ENCODE data around the gene TMEM51.

The TMEM51 gene

GRCh38 chr1:15249081-15249480 is 95.5 kb downstream of the TMEM51 start:
- TF ChIP-seq, protein P1, sequence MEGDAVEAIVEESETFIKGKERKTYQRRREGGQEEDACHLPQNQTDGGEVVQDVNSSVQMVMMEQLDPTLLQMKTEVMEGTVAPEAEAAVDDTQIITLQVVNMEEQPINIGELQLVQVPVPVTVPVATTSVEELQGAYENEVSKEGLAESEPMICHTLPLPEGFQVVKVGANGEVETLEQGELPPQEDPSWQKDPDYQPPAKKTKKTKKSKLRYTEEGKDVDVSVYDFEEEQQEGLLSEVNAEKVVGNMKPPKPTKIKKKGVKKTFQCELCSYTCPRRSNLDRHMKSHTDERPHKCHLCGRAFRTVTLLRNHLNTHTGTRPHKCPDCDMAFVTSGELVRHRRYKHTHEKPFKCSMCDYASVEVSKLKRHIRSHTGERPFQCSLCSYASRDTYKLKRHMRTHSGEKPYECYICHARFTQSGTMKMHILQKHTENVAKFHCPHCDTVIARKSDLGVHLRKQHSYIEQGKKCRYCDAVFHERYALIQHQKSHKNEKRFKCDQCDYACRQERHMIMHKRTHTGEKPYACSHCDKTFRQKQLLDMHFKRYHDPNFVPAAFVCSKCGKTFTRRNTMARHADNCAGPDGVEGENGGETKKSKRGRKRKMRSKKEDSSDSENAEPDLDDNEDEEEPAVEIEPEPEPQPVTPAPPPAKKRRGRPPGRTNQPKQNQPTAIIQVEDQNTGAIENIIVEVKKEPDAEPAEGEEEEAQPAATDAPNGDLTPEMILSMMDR (IDR thresholded peaks at IDR 0.05; ENCODE audit: low read depth, low read length), result no peak
- H3K4me3 ChIP-seq (ENCODE audit: low read depth, low read length), result no peak overlapping the region

GRCh38 chr1:15251857-15252835 is 98.6 kb downstream of the TMEM51 start:
- TF ChIP-seq, protein P1 (IDR thresholded peaks at IDR 0.05; ENCODE audit: low read depth, low read length), result no peak
- H3K4me3 ChIP-seq (ENCODE audit: low read depth, low read length), result no peak overlapping the region

DNA sequence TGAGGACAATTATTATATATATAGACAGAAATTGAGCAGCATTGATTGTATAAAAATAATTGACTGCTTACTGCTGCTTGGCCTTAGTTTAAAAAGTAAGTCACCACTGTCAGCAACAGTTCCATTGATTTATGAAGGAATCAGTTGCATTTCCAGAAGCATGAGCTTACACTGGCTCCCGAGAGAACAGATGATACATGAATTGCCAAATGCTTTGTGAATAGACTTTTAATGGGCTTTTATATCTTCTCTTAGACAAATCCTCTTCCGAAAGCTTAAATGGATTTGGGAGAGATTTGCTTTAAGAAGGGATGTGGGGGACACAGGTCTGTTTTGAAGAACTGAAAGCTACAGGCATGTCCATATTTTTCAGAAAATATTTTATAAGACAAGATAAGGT is 101.0 kb downstream of the TMEM51 start:
- no peak overlapping the region for H3K4me3 ChIP-seq (ENCODE audit: low read depth, low read length)
- TF ChIP-seq, protein P1 (IDR thresholded peaks at IDR 0.05; ENCODE audit: low read depth, low read length), result no peak

DNA sequence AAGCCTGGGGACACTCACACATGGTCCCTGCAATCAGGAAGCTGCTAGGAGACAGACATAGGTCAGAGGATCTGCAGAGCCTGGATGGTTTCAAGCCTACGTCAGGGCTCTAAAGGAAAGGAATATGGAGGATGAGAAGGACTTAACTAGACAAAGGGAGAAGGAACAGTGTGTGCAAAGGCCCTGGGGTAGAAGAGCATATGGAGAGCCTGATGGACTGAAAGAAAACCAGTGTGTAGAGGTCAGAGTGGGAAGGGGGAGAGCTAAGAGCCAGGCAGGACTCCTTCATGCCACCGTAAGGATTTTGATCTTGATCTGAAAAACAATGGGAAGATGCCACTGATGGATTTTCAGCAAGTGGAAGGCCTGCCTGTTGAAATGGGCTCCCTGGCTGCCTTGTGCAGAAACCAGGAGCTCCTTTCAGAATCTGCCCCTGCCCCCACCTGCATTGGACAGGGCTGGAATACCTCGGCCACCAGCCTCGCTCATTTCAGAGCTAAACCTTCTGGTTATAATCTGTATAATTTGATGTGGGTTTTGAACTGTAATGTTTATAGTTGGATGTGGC is 102.1 kb downstream of the TMEM51 start:
- H3K4me3 ChIP-seq (ENCODE audit: low read depth, low read length), result no peak overlapping the region
- TF ChIP-seq, protein P1 (IDR thresholded peaks at IDR 0.05; ENCODE audit: low read depth, low read length), result no peak

DNA sequence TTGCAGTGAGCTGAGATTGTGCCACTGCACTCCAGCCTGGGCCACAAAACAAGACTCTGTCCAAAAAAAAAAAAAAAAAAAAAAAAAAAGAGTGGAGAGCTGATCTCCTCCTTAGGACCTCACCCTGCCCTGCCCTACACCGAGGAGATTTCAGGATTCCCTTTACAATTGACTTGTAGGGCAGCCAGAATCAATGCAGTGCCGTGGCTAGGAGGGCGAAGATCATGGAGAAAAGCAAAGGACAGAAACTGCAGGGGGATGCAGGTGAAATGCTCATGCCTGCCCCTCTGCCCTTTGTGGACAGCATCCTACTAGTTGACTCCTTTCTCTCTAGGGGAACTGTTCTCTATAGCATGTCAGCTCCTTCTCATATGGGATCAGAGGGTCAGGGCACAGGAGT is 103.0 kb downstream of the TMEM51 start:
- H3K4me3 ChIP-seq (ENCODE audit: low read depth, low read length), result no peak overlapping the region
- TF ChIP-seq, protein P1 (IDR thresholded peaks at IDR 0.05; ENCODE audit: low read depth, low read length), result no peak

DNA sequence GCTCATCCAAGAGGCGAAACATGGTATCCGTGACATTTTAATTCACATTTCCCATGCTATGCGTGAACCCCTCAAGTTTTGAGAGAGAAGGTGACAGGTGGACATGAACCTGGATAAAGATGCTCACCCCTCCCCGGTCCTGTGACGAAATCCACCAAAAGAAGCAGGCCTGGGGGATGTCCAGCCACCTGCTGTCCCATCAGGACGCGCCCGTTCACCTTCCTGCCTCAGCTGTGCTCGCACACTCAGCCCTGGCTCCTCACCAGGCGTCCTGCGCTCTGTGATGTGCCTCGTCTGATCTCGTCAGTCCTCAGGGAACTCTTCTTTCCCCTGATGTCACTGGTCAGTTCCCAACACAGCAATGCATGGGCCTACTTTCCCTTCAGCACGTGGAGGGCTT is 103.8 kb downstream of the TMEM51 start:
- TF ChIP-seq, protein P1 (IDR thresholded peaks at IDR 0.05; ENCODE audit: low read depth, low read length), result no peak
- no peak overlapping the region for H3K4me3 ChIP-seq (ENCODE audit: low read depth, low read length)

Measured in WI38 (cell line).